Spleen (tissue), 11 donors: ENCODE results near the gene SLC13A3. TPM values are rescaled to one million over a fixed set of nuclear protein-coding genes. Genes with fewer than 3 reads are reported as not detected.

Experiments
- DNase-seq: peaks from one replicate; pipeline ENCODE4 v3.0.0-alpha.2; 2020
- H3K27ac ChIP-seq, 8 donors: fragments of 200-600 bp; sonication (generic) in 7 of 8; 1 replicate in 4 of 8; 2 replicates in 4 of 8; pipeline versions ENCODE4 v1.5.0 to v1.8.0; 2016 to 2021; ENCODE audit warnings: inconsistent platforms in 4 of 8, mild to moderate bottlenecking in 4 of 8, moderate library complexity in 1 of 8
- H3K27me3 ChIP-seq, 7 donors: fragments of 200-600 bp; sonication (generic) in 6 of 7; replicated peaks in 1 of 7; 1 replicate in 4 of 7; 2 replicates in 3 of 7; pipeline versions ENCODE4 v1.5.0 to v1.8.0; 2016 to 2021; ENCODE audit warnings: inconsistent platforms in 3 of 7, mild to moderate bottlenecking in 1 of 7
- H3K36me3 ChIP-seq, 6 donors: fragments of 200-600 bp; sonication (generic) in 5 of 6; 1 replicate in 4 of 6; 2 replicates in 2 of 6; pipeline versions ENCODE4 v1.5.0 to v1.8.0; 2016 to 2021; ENCODE audit warnings: inconsistent platforms in 2 of 6
- H3K4me1 ChIP-seq, 6 donors: fragments of 200-600 bp; sonication (generic) in 5 of 6; 1 replicate in 3 of 6; 2 replicates in 3 of 6; pipeline versions ENCODE4 v1.5.0 to v1.8.0; 2016 to 2021; ENCODE audit warnings: inconsistent platforms in 3 of 6
- H3K4me3 ChIP-seq, 8 donors: fragments of 200-600 bp; sonication (generic) in 7 of 8; 1 replicate in 4 of 8; 2 replicates in 4 of 8; pipeline versions ENCODE4 v1.5.0 to v1.8.0; 2016 to 2021; ENCODE audit warnings: inconsistent platforms in 4 of 8, mild to moderate bottlenecking in 4 of 8, moderate library complexity in 2 of 8
- H3K9me3 ChIP-seq, 8 donors: fragments of 200-600 bp; sonication (generic) in 7 of 8; 1 replicate in 4 of 8; 2 replicates in 4 of 8; pipeline versions ENCODE4 v1.5.0 to v1.8.0; 2016 to 2021; ENCODE audit warnings: inconsistent platforms in 4 of 8
- POLR2A ChIP-seq, 3 donors: fragments of 450-650 bp; IDR thresholded peaks; one replicate each; pipeline ENCODE4 v1.5.1; 2017; ENCODE audit warnings: antibody characterized with exemption in 3 of 3, mild to moderate bottlenecking in 1 of 3
- POLR2AphosphoS5 ChIP-seq, 3 donors: sonication (generic); formaldehyde crosslinking; IDR thresholded peaks; one replicate each; pipeline ENCODE4 v1.5.1; 2017; ENCODE audit warnings: antibody characterized with exemption in 3 of 3
- WGBS, 5 donors: extraction: QIAGEN DNeasy Blood & Tissue Kit in 3 of 5; methylation state at CpG; one replicate each; pipeline versions ENCODE4 v1.1.5 to v1.1.7; 2013 to 2018; 5-methylcytosine and 5-hydroxymethylcytosine counted together
- intact Hi-C: fragments of 100-400 bp; cut with DNase I; formaldehyde crosslinking; loops from one replicate; pipeline ENCODE4 v1.15.0; 2023; ENCODE audit warnings: low total_unique reads
- polyA plus RNA-seq, 3 donors: library from polyadenylated mRNA; stranded (reverse); fragments of 200-250 nt; gene quantifications; one replicate each; pipeline ENCODE4 v1.2.1, GENCODE V29; 2013
- total RNA-seq, 7 donors: library from RNA; depleted of rRNA in 3 of 7; stranded (reverse); fragments of >200 nt in 3 of 7; fragmentation: NEBNext Ultra II Directional in 4 of 7; extraction: Animal tissue kit (Norgen Biotek cat#: 25700) in 4 of 7; gene quantifications; one replicate each; pipeline versions ENCODE4 v1.1.0 to v1.2.1, GENCODE V29; 2016 to 2021
- TF ChIP-seq, protein P1 (sequence below), 11 experiments: fragments of 200-600 bp in 7 of 11; fragments of 450-650 bp in 4 of 11; sonication (generic) in 4 of 11; IDR thresholded peaks in 8 of 11; conservative IDR thresholded peaks in 3 of 11; 1 replicate in 7 of 11; 2 replicates in 4 of 11; pipeline versions ENCODE4 v1.4.0 to v1.8.0; 2016 to 2021; ENCODE audit warnings: antibody characterized with exemption in 11 of 11, inconsistent platforms in 4 of 11, mild to moderate bottlenecking in 1 of 11
- donor health status: healthy with polysubstance abuse.
- donor health status: DM: no; HTN: no; CAD: no; lungs with moderate emphysema.
- donor health status: DM: no; HTN: no; CAD: no.
- donor health status: Bipolar disorder and iron deficiency.
- donor health status: healthy.
- donor health status: DM: no; HTN: no; CAD: no.
- donor health status: DM: yes; HTN: yes; CAD: no.

The SLC13A3 gene
- total and polyA plus RNA-seq, 10 donors = 0.16 to 1.7 (median 0.44) TPM; not detected in 1

DNA sequence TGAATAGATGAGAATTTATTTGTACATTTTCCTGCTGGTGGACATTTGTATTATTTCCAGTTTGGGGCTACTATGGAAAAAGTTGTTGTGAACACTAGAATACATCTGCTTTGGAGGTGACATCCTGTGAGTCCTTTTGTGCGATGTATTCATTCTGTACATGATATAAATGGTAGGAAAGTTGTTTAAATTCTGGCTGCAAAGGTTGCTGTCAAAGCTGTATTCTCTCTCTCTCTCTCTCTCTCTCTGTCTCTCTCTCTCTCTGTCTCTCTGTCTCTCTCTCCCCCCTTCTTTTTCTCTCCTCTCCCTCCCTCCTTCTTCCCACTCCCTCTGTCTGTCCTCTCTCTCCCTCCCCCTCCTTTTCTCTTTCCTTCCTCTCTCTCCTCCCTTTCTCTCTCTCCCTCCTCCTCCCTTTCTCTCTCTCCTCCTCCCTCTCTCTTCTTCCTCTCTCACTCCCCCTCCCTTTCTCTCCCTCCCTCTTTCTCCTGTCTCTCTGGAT is 25.3 kb downstream of the SLC13A3 start:
- no peak overlapping the region for H3K4me3 ChIP-seq
- H3K36me3 ChIP-seq = no peaks in the 10 kb centered on the region
- no peak overlapping the region for H3K27ac ChIP-seq
- WGBS, 5 donors = 91 to 97% (median 94%) methylated on average over 1 of the region's 1 CpG
- no peak for DNase-seq
- no peak for TF ChIP-seq POLR2A (IDR thresholded peaks at IDR 0.05)
- TF ChIP-seq POLR2AphosphoS5 (IDR thresholded peaks at IDR 0.05) = no peak
- TF ChIP-seq, protein P1, sequence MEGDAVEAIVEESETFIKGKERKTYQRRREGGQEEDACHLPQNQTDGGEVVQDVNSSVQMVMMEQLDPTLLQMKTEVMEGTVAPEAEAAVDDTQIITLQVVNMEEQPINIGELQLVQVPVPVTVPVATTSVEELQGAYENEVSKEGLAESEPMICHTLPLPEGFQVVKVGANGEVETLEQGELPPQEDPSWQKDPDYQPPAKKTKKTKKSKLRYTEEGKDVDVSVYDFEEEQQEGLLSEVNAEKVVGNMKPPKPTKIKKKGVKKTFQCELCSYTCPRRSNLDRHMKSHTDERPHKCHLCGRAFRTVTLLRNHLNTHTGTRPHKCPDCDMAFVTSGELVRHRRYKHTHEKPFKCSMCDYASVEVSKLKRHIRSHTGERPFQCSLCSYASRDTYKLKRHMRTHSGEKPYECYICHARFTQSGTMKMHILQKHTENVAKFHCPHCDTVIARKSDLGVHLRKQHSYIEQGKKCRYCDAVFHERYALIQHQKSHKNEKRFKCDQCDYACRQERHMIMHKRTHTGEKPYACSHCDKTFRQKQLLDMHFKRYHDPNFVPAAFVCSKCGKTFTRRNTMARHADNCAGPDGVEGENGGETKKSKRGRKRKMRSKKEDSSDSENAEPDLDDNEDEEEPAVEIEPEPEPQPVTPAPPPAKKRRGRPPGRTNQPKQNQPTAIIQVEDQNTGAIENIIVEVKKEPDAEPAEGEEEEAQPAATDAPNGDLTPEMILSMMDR (IDR thresholded peaks at IDR 0.05 in 8 of 11, conservative IDR thresholded peaks at IDR 0.05 in 3 of 11) = no peak
- peaks cover 3 to 40% (median 30%) of the 10 kb centered on the region in 8 donors for H3K9me3 ChIP-seq
- no peaks in the 10 kb centered on the region for H3K4me1 ChIP-seq
- H3K27me3 ChIP-seq = peaks cover 0 to 24% (median 0%) of the 10 kb centered on the region in 7 donors
- intact Hi-C loops = no loop called here

DNA sequence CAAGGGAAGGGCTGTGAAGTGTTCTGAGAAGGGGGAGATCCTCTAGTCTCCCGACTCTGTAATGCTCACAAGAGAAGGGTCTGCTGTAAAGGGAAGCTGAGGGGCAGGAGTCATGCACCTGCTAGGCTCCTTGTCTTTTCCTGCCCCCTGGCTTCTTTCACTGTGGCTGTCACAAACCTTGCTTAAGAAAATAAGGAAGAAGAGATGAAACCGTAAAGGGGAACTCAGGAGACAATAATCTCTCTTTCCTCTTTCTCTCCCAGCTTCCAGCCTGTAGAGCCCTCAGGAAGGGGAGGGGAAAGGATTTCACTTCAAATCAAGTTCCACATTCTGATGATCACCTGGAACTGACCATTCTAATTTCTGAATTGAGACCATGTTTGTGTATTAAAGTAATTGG is 26.3 kb downstream of the SLC13A3 start:
- intact Hi-C loops = no loop called here
- WGBS, 5 donors = 22 to 34% (median 30%) methylated on average over 2 of the region's 2 CpGs
- Histone ChIP-seq H3K27ac (no peak overlapping the region), H3K4me3 (no peak overlapping the region), H3K27me3 (peaks cover 0 to 24% (median 0%) of the 10 kb centered on the region in 7 donors), H3K4me1 (no peaks in the 10 kb centered on the region), H3K9me3 (peaks cover 3 to 36% (median 27%) of the 10 kb centered on the region in 8 donors), H3K36me3 (no peaks in the 10 kb centered on the region)
- TF ChIP-seq, protein P1 (IDR thresholded peaks at IDR 0.05 in 8 of 11, conservative IDR thresholded peaks at IDR 0.05 in 3 of 11) = no peak
- no peak for TF ChIP-seq POLR2AphosphoS5 (IDR thresholded peaks at IDR 0.05)
- no peak for DNase-seq

DNA sequence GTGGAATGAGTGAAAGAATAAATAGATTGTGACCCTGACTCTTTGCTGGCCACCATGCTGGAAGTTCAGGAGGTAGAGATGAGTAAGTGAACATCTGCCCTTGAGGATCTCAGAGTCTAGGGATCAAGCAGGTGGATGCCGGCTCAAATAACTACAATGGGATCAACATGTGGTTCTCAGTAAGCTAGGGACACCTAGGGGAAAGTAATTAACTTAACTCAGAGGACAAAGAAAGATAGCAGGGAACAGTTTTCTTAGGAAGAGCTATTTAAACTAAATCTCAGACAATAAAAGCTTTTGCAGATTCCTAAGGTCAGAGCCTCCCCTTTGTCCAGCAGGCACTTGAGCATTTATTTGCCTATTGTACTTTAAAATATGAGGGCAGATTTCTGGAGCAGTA is 29.1 kb downstream of the SLC13A3 start:
- intact Hi-C loops = no loop called here
- no peak for TF ChIP-seq POLR2AphosphoS5 (IDR thresholded peaks at IDR 0.05)
- Histone ChIP-seq H3K27me3 (peaks cover 0 to 29% (median 0%) of the 10 kb centered on the region in 7 donors), H3K27ac (no peak overlapping the region), H3K9me3 (peaks cover 3 to 31% (median 17%) of the 10 kb centered on the region in 8 donors), H3K4me1 (no peaks in the 10 kb centered on the region), H3K36me3 (no peaks in the 10 kb centered on the region), H3K4me3 (no peak overlapping the region)
- 33 to 54% (median 50%) methylated on average over 1 of the region's 1 CpG for WGBS, 5 donors
- DNase-seq = no peak

DNA sequence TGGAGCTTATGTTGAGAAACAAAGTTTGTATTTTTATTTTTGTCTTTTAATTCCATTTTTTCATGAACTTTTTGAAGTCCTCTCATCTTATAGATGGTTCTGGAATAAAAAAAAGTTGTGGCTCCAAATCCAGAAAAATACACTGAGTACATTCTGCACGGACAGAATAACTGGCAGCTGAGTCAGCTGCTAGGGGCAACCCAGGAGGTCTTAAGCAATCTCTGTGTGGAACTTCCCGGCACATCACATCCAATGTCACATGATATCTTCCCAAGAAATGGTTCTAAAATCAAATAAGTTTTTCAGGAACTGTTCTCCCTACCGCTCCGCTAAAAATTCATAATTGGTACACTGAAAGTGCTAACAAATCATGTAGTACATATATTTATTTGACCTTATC is 29.8 kb downstream of the SLC13A3 start:
- DNase-seq = no peak
- intact Hi-C loops = no loop called here
- Histone ChIP-seq H3K9me3 (peaks cover 3 to 31% (median 17%) of the 10 kb centered on the region in 8 donors), H3K4me3 (no peak overlapping the region), H3K27ac (no peak overlapping the region), H3K4me1 (no peaks in the 10 kb centered on the region), H3K36me3 (no peaks in the 10 kb centered on the region), H3K27me3 (peaks cover 0 to 27% (median 0%) of the 10 kb centered on the region in 7 donors)
- TF ChIP-seq, protein P1 (IDR thresholded peaks at IDR 0.05 in 8 of 11, conservative IDR thresholded peaks at IDR 0.05 in 3 of 11) = no peak
- TF ChIP-seq POLR2AphosphoS5 (IDR thresholded peaks at IDR 0.05) (no peak), POLR2A (IDR thresholded peaks at IDR 0.05) (no peak)
- WGBS, 5 donors = 68 to 82% (median 75%) methylated on average over 4 of the region's 4 CpGs
